IMR-90 (cell line): ENCODE measurements around the gene RPS27A. TPM values are rescaled to one million over a fixed set of nuclear protein-coding genes. Genes with fewer than 3 reads are reported as not detected.
A peak's percentile ranks its signal among the peaks of the same experiment; 100 is the strongest.
"Not testable (repeated sequence)": the region's sequence is repeated elsewhere in the genome, so short reads cannot be mapped to it uniquely, and the experiment has no call there.

Experiments used
- ATAC-seq: fragments of 200-7000 bp; cut with Tn5 transposase; 2 replicates; pipeline ENCODE4 v1.9.1; 2020; ENCODE audit warnings: low read depth, mild to moderate bottlenecking, moderate library complexity
- BruUV-seq: library from RNA; stranded (reverse); fragments of 400-500 nt; replicated peaks from 2 replicates; lab custom pipeline; 2021; lab: Mats Ljungman, UMichigan
- CTCF ChIA-PET: fragments of 300-600 bp; formaldehyde crosslinking; extraction: SDS; loops from one replicate; lab custom pipeline; 2021; ENCODE audit warnings: antibody characterized with exemption; lab: Yijun Ruan, JAX
- POLR2A ChIA-PET: fragments of 300-600 bp; sonication (Branson Sonifier 250); formaldehyde crosslinking; loops from one replicate; lab custom pipeline; 2022; ENCODE audit warnings: antibody characterized with exemption; ENCODE audit not compliant: unreplicated experiment; lab: Charles Lee
- DNase-seq: peaks from one replicate; pipeline ENCODE4 v3.0.0; 2013
- H2AFZ ChIP-seq: replicated peaks from 2 replicates; pipeline ENCODE3; 2013; ENCODE audit warnings: low read length, mild to moderate bottlenecking; ENCODE audit not compliant: poor library complexity
- H2AK5ac ChIP-seq: 2 replicates; pipeline ENCODE4 v1.6.1; 2013; ENCODE audit warnings: low read depth, low read length, inconsistent platforms
- H2AK9ac ChIP-seq: replicated peaks from 2 replicates; pipeline ENCODE3; 2013; ENCODE audit warnings: mild to moderate bottlenecking, low read depth, low read length, moderate library complexity; ENCODE audit not compliant: poor library complexity
- H2BK120ac ChIP-seq: 2 replicates; pipeline ENCODE4 v1.6.1; 2013; ENCODE audit warnings: low read depth, low read length, inconsistent platforms
- H2BK15ac ChIP-seq: 3 replicates; pipeline ENCODE4 v1.6.1; 2013; ENCODE audit warnings: low read depth, low read length, inconsistent platforms
- H2BK20ac ChIP-seq: 2 replicates; pipeline ENCODE4 v1.6.1; 2013; ENCODE audit warnings: low read depth, mild to moderate bottlenecking, inconsistent platforms, low read length, moderate library complexity
- H2BK5ac ChIP-seq: 2 replicates; pipeline ENCODE4 v1.6.1; 2013; ENCODE audit warnings: mild to moderate bottlenecking, low read depth, low read length, inconsistent platforms; ENCODE audit not compliant: poor library complexity, severe bottlenecking
- H3K14ac ChIP-seq: replicated peaks from 2 replicates; pipeline ENCODE4 v1.6.1; 2013; ENCODE audit warnings: low read depth, low read length, inconsistent platforms
- H3K18ac ChIP-seq: 2 replicates; pipeline ENCODE4 v1.6.1; 2013; ENCODE audit warnings: low read depth, low read length, control low read depth
- H3K23ac ChIP-seq: 2 replicates; pipeline ENCODE4 v1.6.1; 2013; ENCODE audit warnings: low read depth, low read length, inconsistent platforms
- H3K27ac ChIP-seq: 2 replicates; pipeline ENCODE4 v1.5.1; 2013; ENCODE audit warnings: mild to moderate bottlenecking, control low read depth, low read length; ENCODE audit not compliant: insufficient read depth
- H3K27me3 ChIP-seq: 2 replicates; pipeline ENCODE4 v1.6.1; 2013; ENCODE audit warnings: low read length; ENCODE audit not compliant: control insufficient read depth, insufficient read depth
- H3K36me3 ChIP-seq: 2 replicates; pipeline ENCODE4 v1.6.1; 2013; ENCODE audit warnings: low read length, mixed read lengths; ENCODE audit not compliant: control insufficient read depth, insufficient read depth
- H3K4ac ChIP-seq: 2 replicates; pipeline ENCODE4 v1.6.1; 2013; ENCODE audit warnings: low read depth, low read length, inconsistent platforms
- H3K4me1 ChIP-seq: 2 replicates; pipeline ENCODE4 v1.6.1; 2013; ENCODE audit warnings: low read length, mixed read lengths; ENCODE audit not compliant: control insufficient read depth, insufficient read depth
- H3K4me2 ChIP-seq: 2 replicates; pipeline ENCODE4 v1.6.1; 2013; ENCODE audit warnings: low read depth, mild to moderate bottlenecking, control low read depth, low read length, moderate library complexity
- H3K4me3 ChIP-seq: 2 replicates; pipeline ENCODE4 v1.5.1; 2013; ENCODE audit warnings: low read depth, mild to moderate bottlenecking, control low read depth, low read length, moderate library complexity; ENCODE audit not compliant: insufficient read depth
- H3K56ac ChIP-seq: 2 replicates; pipeline ENCODE4 v1.6.1; 2013; ENCODE audit warnings: low read length, inconsistent platforms; ENCODE audit not compliant: insufficient read depth; ENCODE audit errors: extremely low read depth
- H3K79me1 ChIP-seq, 2 experiments: 2 replicates each; pipeline ENCODE4 v1.6.1; 2013; ENCODE audit warnings: low read length in 2 of 2, inconsistent platforms in 1 of 2, low read depth in 1 of 2
- H3K9ac ChIP-seq: 2 replicates; pipeline ENCODE4 v1.6.1; 2013; ENCODE audit warnings: low read depth, low read length, control low read depth
- H3K9me1 ChIP-seq: 2 replicates; pipeline ENCODE4 v1.6.1; 2013; ENCODE audit warnings: low read length, inconsistent platforms; ENCODE audit not compliant: insufficient read depth
- H3K9me3 ChIP-seq: 2 replicates; pipeline ENCODE4 v1.6.1; 2013; ENCODE audit warnings: low read length; ENCODE audit not compliant: control insufficient read depth, insufficient read depth
- H4K20me1 ChIP-seq: 2 replicates; pipeline ENCODE4 v1.6.1; 2013; ENCODE audit warnings: low read length, inconsistent platforms; ENCODE audit not compliant: insufficient read depth
- H4K5ac ChIP-seq: 2 replicates; pipeline ENCODE4 v1.6.1; 2013; ENCODE audit warnings: mild to moderate bottlenecking, low read depth, low read length, control low read depth
- H4K8ac ChIP-seq, 2 experiments: 2 replicates each; pipeline ENCODE4 v1.6.1; 2013; ENCODE audit warnings: low read depth in 2 of 2, low read length in 2 of 2, control low read depth in 1 of 2, inconsistent platforms in 1 of 2
- H4K91ac ChIP-seq: 2 replicates; pipeline ENCODE4 v1.6.1; 2013; ENCODE audit warnings: low read depth, low read length, inconsistent platforms; ENCODE audit not compliant: insufficient read depth
- BHLHE40 ChIP-seq: fragments of 150-350 bp; IDR thresholded peaks from 2 replicates; pipeline ENCODE4 v1.6.1; 2016; ENCODE audit warnings: mild to moderate bottlenecking, low read depth, low read length
- WGBS, 2 experiments: methylation state at CpG; one replicate each; pipeline versions ENCODE4 v1.1.5 to v1.1.7; 2013; ENCODE audit warnings: missing lambda C conversion rate in 2 of 2; ENCODE audit not compliant: insufficient read length in 1 of 2; ENCODE audit errors: extremely low coverage in 2 of 2; 5-methylcytosine and 5-hydroxymethylcytosine counted together
- dilution Hi-C: fragments of 300-500 bp; cut with HindIII; formaldehyde crosslinking; loops from one replicate; pipeline ENCODE4 v1.14.3; 2018; ENCODE audit warnings: low sequenced_read_pairs; ENCODE audit not compliant: unreplicated experiment
- in situ Hi-C: fragments of 300-500 bp; cut with MboI; formaldehyde crosslinking; loops from 3 replicates; pipeline ENCODE4 v1.14.3; 2019; ENCODE audit warnings: low sequenced_read_pairs, inconsistent platforms, mixed read lengths
- intact Hi-C: fragments of 100-400 bp; cut with micrococcal nuclease; formaldehyde crosslinking; loops from 2 replicates; pipeline ENCODE4 v1.10.0; 2022
- polyA plus RNA-seq, 3 experiments: library from polyadenylated mRNA; depleted of rRNA; stranded (reverse); fragments of >200 nt; gene quantifications; 2 replicates each; pipeline ENCODE4 v1.2.3, GENCODE V29; 2012; ENCODE audit warnings: low replicate concordance in 1 of 3
- total RNA-seq: library from RNA; depleted of rRNA; stranded (reverse); fragments of >200 nt; gene quantifications from 2 replicates; pipeline ENCODE4 v1.2.3, GENCODE V29; 2012

Gene RPS27A
- total and polyA plus RNA-seq, 2 of the 4 experiments (the other 2 are of a cell fraction) = 496 to 1,421 TPM

GRCh38 chr2:55277310-55277709 is 44.8 kb downstream of the RPS27A start:
- H3K4me2 ChIP-seq = no peak overlapping the region
- no peak overlapping the region for H2AK9ac ChIP-seq
- ATAC-seq (no peak), DNase-seq (no peak)
- H2AFZ ChIP-seq = no peak overlapping the region
- no TSS peak for BruUV-seq
- in situ Hi-C loops (no loop called here), intact Hi-C loops (no loop called here), dilution Hi-C loops (no loop called here)
- no peak overlapping the region for H4K91ac ChIP-seq
- no peak overlapping the region for H2BK20ac ChIP-seq
- no peaks in the 10 kb centered on the region for H3K36me3 ChIP-seq
- no peak overlapping the region for H3K9ac ChIP-seq
- H3K27ac ChIP-seq = no peak overlapping the region
- H3K79me1 ChIP-seq = peaks cover 0 to under 1% of the 10 kb centered on the region in 2 experiments; a peak in 2 of 4 replicates
- H3K18ac ChIP-seq = no peak overlapping the region
- 0 out of 2 replicates have a peak, but pooled peaks cover 4% of the 10 kb centered on the region for H3K4me1 ChIP-seq
- ChIA-PET CTCF (no interaction called here), POLR2A (no interaction called here)
- no peak overlapping the region for H3K23ac ChIP-seq
- no peak overlapping the region for H4K5ac ChIP-seq
- no peak overlapping the region for H3K4me3 ChIP-seq
- H3K9me1 ChIP-seq = peaks cover 2% of the 10 kb centered on the region; the same call in 1 of the 2 replicates
- no peak overlapping the region for H2BK15ac ChIP-seq
- H3K9me3 ChIP-seq = no peaks in the 10 kb centered on the region
- no peak overlapping the region for H3K56ac ChIP-seq
- no CpG with 5 or more reads among the region's 3 CpGs for WGBS, 2 experiments
- no peak overlapping the region for H2AK5ac ChIP-seq
- H3K27me3 ChIP-seq = no peaks in the 10 kb centered on the region
- no peak overlapping the region for H3K14ac ChIP-seq
- H4K8ac ChIP-seq = no peak overlapping the region
- no peaks in the 10 kb centered on the region for H4K20me1 ChIP-seq
- no peak overlapping the region for H3K4ac ChIP-seq
- no peak for TF ChIP-seq BHLHE40
- no peak overlapping the region for H2BK5ac ChIP-seq
- no peak overlapping the region for H2BK120ac ChIP-seq

GRCh38 chr2:55279214-55279835 is 46.8 kb downstream of the RPS27A start:
- in situ Hi-C loops, CTCF ChIA-PET, H3K9ac ChIP-seq, H3K4me1 ChIP-seq, H4K20me1 ChIP-seq, DNase-seq, H3K4me3 ChIP-seq, H4K91ac ChIP-seq, H3K4ac ChIP-seq, intact Hi-C loops, H2BK20ac ChIP-seq, H4K8ac ChIP-seq, H2BK5ac ChIP-seq, dilution Hi-C loops, BruUV-seq, H3K14ac ChIP-seq, H2AK9ac ChIP-seq, H3K27ac ChIP-seq, H3K9me3 ChIP-seq, H2BK15ac ChIP-seq, H3K23ac ChIP-seq, H3K18ac ChIP-seq, POLR2A ChIA-PET, H2BK120ac ChIP-seq, H4K5ac ChIP-seq, H3K36me3 ChIP-seq, H3K56ac ChIP-seq, H2AFZ ChIP-seq, H3K27me3 ChIP-seq, H3K9me1 ChIP-seq, H2AK5ac ChIP-seq, ATAC-seq: not testable (repeated sequence)
- no CpG with 5 or more reads among the region's 10 CpGs for WGBS, 2 experiments
- H3K4me2 ChIP-seq = 0 out of 2 replicates have a peak overlapping the region, but pooled peaks have one; percentile 15
- H3K79me1 ChIP-seq = peaks cover 11% of the 10 kb centered on the region in 2 experiments; a peak in 3 of 4 replicates
